ENCODE data around the gene GPR143. TPM values are rescaled to one million over a fixed set of nuclear protein-coding genes. Genes with fewer than 3 reads are reported as not detected.

Gene GPR143
- total and polyA plus RNA-seq, 10 donors, result 0.17 TPM; not detected in 9

- TF ChIP-seq POLR2A (IDR thresholded peaks at IDR 0.05), result no peak
- no peak for TF ChIP-seq CTCF (IDR thresholded peaks at IDR 0.05 in 8 of 11, conservative IDR thresholded peaks at IDR 0.05 in 3 of 11)
- TF ChIP-seq POLR2AphosphoS5 (IDR thresholded peaks at IDR 0.05), result no peak
- 79 to 91% (median 80%) methylated on average over 3 of the region's 3 CpGs for WGBS, 5 donors
- Histone ChIP-seq H3K4me1 (no peaks in the 10 kb centered on the region), H3K27me3 (replicated peaks in 1 of 7) (no peaks in the 10 kb centered on the region), H3K36me3 (no peaks in the 10 kb centered on the region), H3K9me3 (peaks cover 2 to 41% (median 22%) of the 10 kb centered on the region in 8 donors), H3K4me3 (no peak overlapping the region), H3K27ac (no peak overlapping the region)
- intact Hi-C loops (cut with DNase I; ENCODE audit: low total_unique reads), result no loop called here
- no peak for DNase-seq
These were observed 37.4 kb downstream of the GPR143 start for GRCh38 chrX:9728261-9728660.

GRCh38 chrX:9724711-9725110, 40.9 kb downstream of the GPR143 start:
- H3K4me1 ChIP-seq, result no peaks in the 10 kb centered on the region
- no peaks in the 10 kb centered on the region for H3K27me3 ChIP-seq (replicated peaks in 1 of 7)
- H3K27ac ChIP-seq, result no peak overlapping the region
- TF ChIP-seq POLR2AphosphoS5 (IDR thresholded peaks at IDR 0.05) (no peak), POLR2A (IDR thresholded peaks at IDR 0.05) (no peak)
- peaks cover 2 to 71% (median 31%) of the 10 kb centered on the region in 8 donors for H3K9me3 ChIP-seq
- 65 to 91% (median 86%) methylated on average over 2 of the region's 2 CpGs for WGBS, 5 donors
- intact Hi-C loops (cut with DNase I; ENCODE audit: low total_unique reads), result no loop called here
- H3K4me3 ChIP-seq, result no peak overlapping the region
- no peak for DNase-seq
- peaks cover 0 to 15% (median 3%) of the 10 kb centered on the region in 6 donors for H3K36me3 ChIP-seq

DNA sequence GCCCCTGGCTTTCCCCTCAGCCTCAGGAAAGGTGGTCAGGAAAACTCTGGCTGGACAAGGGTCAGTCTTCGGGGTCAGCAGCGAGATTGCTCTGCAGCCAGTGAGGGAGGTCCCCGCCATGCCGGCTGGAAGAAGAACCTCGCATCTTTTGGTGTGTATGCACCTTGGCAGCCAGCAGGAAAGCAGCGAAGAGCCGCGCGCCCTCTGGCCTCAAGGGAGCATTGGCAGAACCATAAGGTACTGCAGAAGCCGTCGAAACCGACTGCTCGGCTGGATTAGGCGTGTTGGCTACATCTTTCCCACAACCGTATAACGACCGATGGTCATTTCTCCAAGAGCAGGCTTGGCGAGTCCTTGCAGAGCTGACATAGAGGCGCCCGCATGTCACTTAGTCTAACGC, 48.3 kb downstream of the GPR143 start:
- H3K36me3 ChIP-seq, result peaks cover 0 to 88% (median 13%) of the 10 kb centered on the region in 6 donors
- TF ChIP-seq POLR2A (IDR thresholded peaks at IDR 0.05), result no peak
- no peak for TF ChIP-seq POLR2AphosphoS5 (IDR thresholded peaks at IDR 0.05)
- TF ChIP-seq CTCF (IDR thresholded peaks at IDR 0.05 in 8 of 11, conservative IDR thresholded peaks at IDR 0.05 in 3 of 11), result no peak
- no peaks in the 10 kb centered on the region for H3K27me3 ChIP-seq (replicated peaks in 1 of 7)
- no peak for DNase-seq
- H3K4me1 ChIP-seq, result no peaks in the 10 kb centered on the region
- peaks cover 0 to 21% (median 2%) of the 10 kb centered on the region in 8 donors for H3K9me3 ChIP-seq
- intact Hi-C loops (cut with DNase I; ENCODE audit: low total_unique reads), result no loop called here
- H3K27ac ChIP-seq, result no peak overlapping the region
- 95 to 97% (median 97%) methylated on average over 20 to 21 of the region's 21 CpGs for WGBS, 5 donors
- no peak overlapping the region for H3K4me3 ChIP-seq

GRCh38 chrX:9710332-9710731, 55.3 kb downstream of the GPR143 start:
- DNase-seq, result no peak
- TF ChIP-seq POLR2AphosphoS5 (IDR thresholded peaks at IDR 0.05), result no peak
- TF ChIP-seq POLR2A (IDR thresholded peaks at IDR 0.05), result no peak
- TF ChIP-seq CTCF (IDR thresholded peaks at IDR 0.05 in 8 of 11, conservative IDR thresholded peaks at IDR 0.05 in 3 of 11), result no peak
- intact Hi-C loops (cut with DNase I; ENCODE audit: low total_unique reads), result loop anchor here (5.0 kb wide), 2 partner anchors 738 to 963 kb away; no protein-coding TSS in a partner anchor

More at GRCh38 chrX:9710332-9710731, 55.3 kb downstream of the GPR143 start:
- H3K36me3 ChIP-seq, result peaks cover 0 to 72% (median 19%) of the 10 kb centered on the region in 6 donors
- H3K27me3 ChIP-seq (replicated peaks in 1 of 7), result no peaks in the 10 kb centered on the region
- H3K9me3 ChIP-seq, result peaks cover 0 to under 1% (median 0%) of the 10 kb centered on the region in 8 donors
- H3K27ac ChIP-seq, result no peak overlapping the region
- 67 to 90% (median 87%) methylated on average over 8 of the region's 8 CpGs for WGBS, 5 donors
- H3K4me3 ChIP-seq, result no peak overlapping the region
- H3K4me1 ChIP-seq, result peaks cover 0 to 9% (median 3%) of the 10 kb centered on the region in 6 donors
